Neuronal stem cell (in vitro differentiated cells): Measurements from ENCODE around the gene FAM222B.

Source experiments
- DNase-seq: peaks from one replicate; pipeline ENCODE4 v3.0.0-alpha.2; 2013; ENCODE audit warnings: low spot score
- H2AFZ ChIP-seq: one replicate; pipeline ENCODE4 v1.6.1; 2013; ENCODE audit warnings: mild to moderate bottlenecking, low read length, inconsistent platforms
- H2AK5ac ChIP-seq: 2 replicates; pipeline ENCODE4 v1.6.1; 2013; ENCODE audit warnings: low read depth, mild to moderate bottlenecking, inconsistent platforms, low read length, moderate library complexity, mixed read lengths
- H2BK120ac ChIP-seq: 2 replicates; pipeline ENCODE4 v1.6.1; 2013; ENCODE audit warnings: low read depth, mild to moderate bottlenecking, inconsistent platforms, low read length, moderate library complexity, mixed read lengths
- H2BK12ac ChIP-seq: one replicate; pipeline ENCODE4 v1.6.1; 2013; ENCODE audit warnings: low read length, inconsistent platforms
- H2BK15ac ChIP-seq: 2 replicates; pipeline ENCODE4 v1.6.1; 2013; ENCODE audit warnings: mild to moderate bottlenecking, low read length, inconsistent platforms, mixed read lengths
- H2BK5ac ChIP-seq: one replicate; pipeline ENCODE4 v1.6.1; 2013; ENCODE audit warnings: inconsistent platforms, mild to moderate bottlenecking, low read length, moderate library complexity
- H3K14ac ChIP-seq: one replicate; pipeline ENCODE4 v1.6.1; 2013; ENCODE audit warnings: low read length, inconsistent platforms
- H3K18ac ChIP-seq: 2 replicates; pipeline ENCODE4 v1.6.1; 2013; ENCODE audit warnings: low read length, inconsistent platforms
- H3K23ac ChIP-seq: 2 replicates; pipeline ENCODE4 v1.6.1; 2013; ENCODE audit warnings: low read depth, mild to moderate bottlenecking, mixed read lengths, low read length, inconsistent platforms; ENCODE audit not compliant: poor library complexity
- H3K27ac ChIP-seq: replicated peaks from 3 replicates; pipeline ENCODE4 v1.5.1; 2013; ENCODE audit warnings: low read length, inconsistent platforms
- H3K27me3 ChIP-seq, 3 experiments: 2 replicates each; pipeline ENCODE4 v1.6.1; 2013; ENCODE audit warnings: low read length in 3 of 3, mild to moderate bottlenecking in 2 of 3, inconsistent platforms in 1 of 3, low read depth in 1 of 3, mixed read lengths in 1 of 3, moderate library complexity in 1 of 3; ENCODE audit not compliant: control insufficient read depth in 3 of 3, insufficient read depth in 3 of 3
- H3K36me3 ChIP-seq, 2 donors: replicated peaks in 1 of 2; 2 replicates each; pipeline ENCODE4 v1.6.1; 2013; ENCODE audit warnings: low read length in 2 of 2; ENCODE audit not compliant: control insufficient read depth in 2 of 2, insufficient read depth in 2 of 2
- H3K4ac ChIP-seq: 2 replicates; pipeline ENCODE4 v1.6.1; 2013; ENCODE audit warnings: inconsistent platforms, mild to moderate bottlenecking, low read length, moderate library complexity
- H3K4me1 ChIP-seq, 2 donors: 1 replicate in 1 of 2; 2 replicates in 1 of 2; pipeline ENCODE4 v1.6.1; 2013; ENCODE audit warnings: low read length in 2 of 2, low read depth in 1 of 2; ENCODE audit not compliant: control insufficient read depth in 2 of 2, insufficient read depth in 1 of 2
- H3K4me2 ChIP-seq: one replicate; pipeline ENCODE4 v1.6.1; 2013; ENCODE audit warnings: mild to moderate bottlenecking, low read length, inconsistent platforms; ENCODE audit not compliant: insufficient read depth, poor library complexity, severe bottlenecking
- H3K4me3 ChIP-seq, 2 donors: 2 replicates each; pipeline ENCODE4 v1.5.1; 2013; ENCODE audit warnings: low read length in 2 of 2, mild to moderate bottlenecking in 2 of 2, inconsistent platforms in 1 of 2, moderate library complexity in 1 of 2
- H3K79me1 ChIP-seq: one replicate; pipeline ENCODE4 v1.6.1; 2013; ENCODE audit warnings: low read depth, mild to moderate bottlenecking, inconsistent platforms, low read length, moderate library complexity
- H3K9ac ChIP-seq: one replicate; pipeline ENCODE4 v1.6.1; 2013; ENCODE audit warnings: mild to moderate bottlenecking, low read depth, low read length, inconsistent platforms; ENCODE audit not compliant: poor library complexity
- H3K9me3 ChIP-seq, 2 donors: replicated peaks in 1 of 2; 2 replicates each; pipeline versions ENCODE3 to v1.6.1; 2013; ENCODE audit warnings: low read length in 2 of 2, mild to moderate bottlenecking in 2 of 2, inconsistent platforms in 1 of 2, low read depth in 1 of 2, mixed read lengths in 1 of 2, moderate library complexity in 1 of 2; ENCODE audit not compliant: control insufficient read depth in 2 of 2, insufficient read depth in 1 of 2
- H4K8ac ChIP-seq: one replicate; pipeline ENCODE4 v1.6.1; 2013; ENCODE audit warnings: low read depth, mild to moderate bottlenecking, inconsistent platforms, low read length, moderate library complexity
- H4K91ac ChIP-seq: one replicate; pipeline ENCODE4 v1.6.1; 2013; ENCODE audit warnings: low read length, low read depth, mild to moderate bottlenecking, inconsistent platforms; ENCODE audit not compliant: poor library complexity
- WGBS, 2 donors: extraction: QIAGEN DNeasy Blood & Tissue Kit; methylation state at CpG; one replicate each; pipeline ENCODE4 v1.1.7; 2013; ENCODE audit warnings: missing lambda C conversion rate in 2 of 2, mixed read lengths in 1 of 2; ENCODE audit not compliant: insufficient read length in 2 of 2, insufficient replicate concordance in 1 of 2; ENCODE audit errors: extremely low coverage in 2 of 2; 5-methylcytosine and 5-hydroxymethylcytosine counted together

Gene FAM222B

GRCh38 chr17:28746611-28747050 is 96.0 kb downstream of the FAM222B start:
- peak overlapping the region; percentile 9 to 74 for H3K4me3 ChIP-seq

GRCh38 chr17:28745786-28746411 is 96.7 kb downstream of the FAM222B start:
- H2BK120ac ChIP-seq: peak overlapping the region; percentile 16
- H3K27ac ChIP-seq: peak overlapping the region; percentile 100
- peak overlapping the region; percentile 65 for H2BK12ac ChIP-seq
- H2AK5ac ChIP-seq: peak overlapping the region; percentile 100
- peak overlapping the region; percentile 100 for H3K18ac ChIP-seq
- peak overlapping the region; percentile 99 for H2BK15ac ChIP-seq
- peaks cover 0 to 6% of the 10 kb centered on the region in 2 donors for H3K9me3 ChIP-seq
- H4K91ac ChIP-seq: no peak overlapping the region
- WGBS, 2 donors: no CpG with 5 or more reads among the region's 4 CpGs
- peaks cover 27% of the 10 kb centered on the region for H3K79me1 ChIP-seq
- H3K4ac ChIP-seq: peak overlapping the region; percentile 13
- H2BK5ac ChIP-seq: peak overlapping the region; percentile 100
- no peak overlapping the region for H4K8ac ChIP-seq
- no peak for DNase-seq
- peak overlapping the region; percentile 73 for H3K4me2 ChIP-seq
- H3K27me3 ChIP-seq: no peaks in the 10 kb centered on the region
- peak overlapping the region; percentile 95 for H3K9ac ChIP-seq
- no peak overlapping the region for H3K23ac ChIP-seq
- no peak overlapping the region for H2AFZ ChIP-seq
- H3K14ac ChIP-seq: no peak overlapping the region
- H3K4me1 ChIP-seq: peaks cover 19 to 30% of the 10 kb centered on the region in 2 donors
- H3K4me3 ChIP-seq: peak overlapping the region; percentile 74 to 98
- H3K36me3 ChIP-seq: peaks cover 46 to 71% of the 10 kb centered on the region in 2 donors

More at GRCh38 chr17:28746611-28747050, 96.0 kb downstream of the FAM222B start:
- Histone ChIP-seq H2AFZ (no peak overlapping the region), H3K23ac (peak overlapping the region; percentile 40), H2AK5ac (no peak overlapping the region), H3K36me3 (peaks cover 50 to 72% of the 10 kb centered on the region in 2 donors), H3K4ac (no peak overlapping the region), H3K79me1 (peaks cover 27% of the 10 kb centered on the region), H2BK12ac (no peak overlapping the region), H3K18ac (peak overlapping the region; percentile 70), H3K14ac (no peak overlapping the region), H3K27ac (peak overlapping the region; percentile 72), H2BK120ac (no peak overlapping the region), H3K9me3 (peaks cover 0 to 3% of the 10 kb centered on the region in 2 donors), H3K4me2 (peak overlapping the region; percentile 52), H4K91ac (no peak overlapping the region), H3K4me1 (peaks cover 19 to 30% of the 10 kb centered on the region in 2 donors), H3K9ac (peak overlapping the region; percentile 9), H3K27me3 (no peaks in the 10 kb centered on the region), H2BK5ac (peak overlapping the region; percentile 32), H4K8ac (no peak overlapping the region), H2BK15ac (no peak overlapping the region)
- WGBS, 2 donors: no CpG with 5 or more reads among the region's 5 CpGs
- no peak for DNase-seq

- peak overlapping the region; percentile 99 for H2BK15ac ChIP-seq
- peak overlapping the region; percentile 100 for H2BK5ac ChIP-seq
- H3K27ac ChIP-seq: peak overlapping the region; percentile 100
- H3K27me3 ChIP-seq: no peaks in the 10 kb centered on the region
- H3K4me1 ChIP-seq: peaks cover 19 to 26% of the 10 kb centered on the region in 2 donors
- no CpG with 5 or more reads among the region's 31 CpGs for WGBS, 2 donors
- peak overlapping the region; percentile 100 for H2BK120ac ChIP-seq
- H3K79me1 ChIP-seq: peaks cover 27% of the 10 kb centered on the region
- H3K18ac ChIP-seq: peak overlapping the region; percentile 100
- peak overlapping the region; percentile 66 for H4K91ac ChIP-seq
- peak overlapping the region; percentile 74 to 98 for H3K4me3 ChIP-seq
- H2AFZ ChIP-seq: no peak overlapping the region
- H4K8ac ChIP-seq: peak overlapping the region; percentile 95
- H3K9me3 ChIP-seq: peaks cover 0 to 9% of the 10 kb centered on the region in 2 donors
- H3K9ac ChIP-seq: peak overlapping the region; percentile 95
- peaks cover 39 to 69% of the 10 kb centered on the region in 2 donors for H3K36me3 ChIP-seq
- H2BK12ac ChIP-seq: peak overlapping the region; percentile 93
- peak overlapping the region; percentile 73 for H3K4me2 ChIP-seq
- H2AK5ac ChIP-seq: peak overlapping the region; percentile 100
- DNase-seq: peak; percentile 62
- H3K23ac ChIP-seq: peak overlapping the region; percentile 95
- peak overlapping the region; percentile 93 for H3K4ac ChIP-seq
- peak overlapping the region; percentile 91 for H3K14ac ChIP-seq
Measured at GRCh38 chr17:28744972-28745785, 97.4 kb downstream of the FAM222B start.
